CD4-positive, alpha-beta T cell treated with Interferon alpha-2 for 1 hour (primary cell): ENCODE measurements around the gene SOX8.
"Not testable (repeated sequence)": the region's sequence is repeated elsewhere in the genome, so short reads cannot be mapped to it uniquely, and the experiment has no call there.

Experiments
- DNase-seq, 2 donors: peaks; one replicate each; pipeline ENCODE4 v3.0.0-alpha.2; 2020 to 2022

The SOX8 gene

GRCh38 chr16:981695-982144 lies at the start of gene SOX8:
Gene SOX8, plus strand, starts transcription at chr16:981770. Its CDS starts 153 bp downstream, at chr16:981923.
- no peak for DNase-seq

DNA sequence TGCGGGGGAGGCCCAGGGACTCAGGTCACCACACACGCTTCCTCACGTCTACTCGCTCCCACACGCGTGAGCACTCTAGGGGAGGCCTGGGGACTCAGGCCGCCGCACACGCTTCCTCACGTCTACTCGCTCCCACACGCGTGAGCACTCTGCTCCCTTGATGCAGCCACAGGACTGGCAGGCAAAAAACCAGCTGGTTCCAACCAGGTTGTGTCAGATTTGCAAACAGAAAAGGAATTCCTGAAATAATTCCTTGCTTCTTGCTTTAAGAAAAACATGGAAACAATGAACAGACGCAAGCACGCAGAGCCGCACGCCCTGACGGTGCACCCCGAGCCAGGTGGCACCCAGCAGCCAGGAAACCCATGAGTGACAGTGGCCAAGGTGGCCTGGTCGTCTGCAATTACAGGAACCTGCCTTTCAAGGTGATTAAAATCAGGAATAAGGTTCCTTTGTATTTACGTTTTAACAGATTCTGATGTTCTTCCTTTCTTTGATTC lies 48.7 kb upstream of the SOX8 start:
- no peak for DNase-seq

DNA sequence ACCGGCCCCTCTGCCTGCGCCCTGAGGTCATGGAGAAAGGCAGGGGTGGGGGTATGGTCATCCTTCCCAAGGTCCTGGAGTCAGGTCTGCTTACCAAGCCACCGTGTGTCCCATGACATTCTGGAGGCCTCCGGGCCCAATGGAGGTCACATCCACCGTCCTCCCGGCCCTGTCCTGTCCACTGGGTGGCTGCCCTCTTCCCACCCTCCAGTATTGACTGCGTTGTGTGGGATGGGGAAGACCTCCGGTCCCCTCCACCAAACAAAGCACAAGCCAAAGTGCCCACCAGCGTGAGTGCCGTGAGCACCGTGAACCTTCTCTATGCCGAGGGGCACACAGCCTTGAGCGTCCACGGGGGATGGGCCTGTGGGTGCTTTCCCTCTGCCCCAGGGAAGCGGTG lies 48.0 kb upstream of the SOX8 start:
- no peak for DNase-seq

GRCh38 chr16:934178-934577 lies 47.4 kb upstream of the SOX8 start:
- DNase-seq = no peak

DNA sequence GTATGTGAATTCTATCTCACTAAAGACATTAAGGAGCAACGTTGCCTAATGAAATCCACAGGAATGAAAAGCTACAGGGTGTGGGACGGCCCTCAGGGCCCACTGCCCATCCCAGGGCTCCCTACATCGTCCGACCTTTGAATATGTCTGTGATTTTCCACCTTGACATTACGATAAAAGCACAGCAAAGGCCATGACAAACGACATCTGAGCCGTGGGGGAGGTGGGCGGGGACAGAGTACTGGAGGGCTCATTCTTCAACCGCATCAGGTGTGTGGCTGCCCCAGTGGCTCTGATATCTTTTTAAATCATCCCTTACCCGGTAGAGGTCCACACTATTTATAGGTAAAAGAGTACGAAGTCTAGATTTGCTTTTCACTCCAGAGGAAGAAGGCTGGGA lies 45.9 kb upstream of the SOX8 start:
- DNase-seq = no peak

- no peak for DNase-seq
Measured at GRCh38 chr16:937311-937710, 44.3 kb upstream of the SOX8 start.

- no peak for DNase-seq
Measured at GRCh38 chr16:937723-938122, 43.8 kb upstream of the SOX8 start.

GRCh38 chr16:938136-938535 lies 43.4 kb upstream of the SOX8 start:
- DNase-seq = no peak

DNA sequence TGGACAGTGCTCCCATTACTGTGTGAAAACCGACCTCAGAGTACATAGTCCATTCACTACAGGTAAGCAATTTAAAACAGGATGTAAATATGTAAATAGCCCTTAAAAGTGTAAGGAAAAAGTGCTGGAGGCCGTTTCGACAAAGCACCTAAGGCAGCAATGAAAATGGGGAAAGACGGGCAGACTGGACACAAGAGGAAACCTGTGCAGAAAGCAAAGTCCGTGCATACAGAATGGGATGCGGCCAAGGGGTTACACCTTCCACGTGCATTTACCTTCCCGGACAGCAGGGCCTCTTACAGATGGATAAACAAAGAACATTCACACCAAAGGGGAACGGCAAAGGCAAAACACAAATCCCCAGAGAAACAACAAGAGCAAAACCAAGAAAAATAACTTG lies 42.8 kb upstream of the SOX8 start:
- DNase-seq = no peak

DNA sequence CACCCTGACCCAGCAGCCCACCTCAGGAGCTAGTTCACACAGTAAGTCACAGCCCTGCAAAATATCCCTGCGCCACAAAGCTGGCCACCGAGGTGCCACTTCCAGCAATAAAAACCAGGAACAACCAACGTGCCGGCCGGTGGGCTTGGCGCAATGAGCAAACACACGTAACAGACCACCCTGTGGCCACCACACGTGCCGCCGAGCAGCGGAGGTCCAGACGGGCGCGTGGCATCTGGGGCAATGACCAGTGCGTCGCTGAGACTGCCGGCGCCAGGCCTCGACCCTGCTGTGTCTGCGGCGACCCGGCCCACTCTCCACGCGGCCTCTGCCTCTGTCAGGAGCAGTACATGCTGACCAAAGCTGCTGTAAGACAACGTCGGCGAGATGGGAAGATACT lies 42.3 kb upstream of the SOX8 start:
- no peak for DNase-seq

GRCh38 chr16:939941-940340 lies 41.6 kb upstream of the SOX8 start:
- no peak for DNase-seq

DNA sequence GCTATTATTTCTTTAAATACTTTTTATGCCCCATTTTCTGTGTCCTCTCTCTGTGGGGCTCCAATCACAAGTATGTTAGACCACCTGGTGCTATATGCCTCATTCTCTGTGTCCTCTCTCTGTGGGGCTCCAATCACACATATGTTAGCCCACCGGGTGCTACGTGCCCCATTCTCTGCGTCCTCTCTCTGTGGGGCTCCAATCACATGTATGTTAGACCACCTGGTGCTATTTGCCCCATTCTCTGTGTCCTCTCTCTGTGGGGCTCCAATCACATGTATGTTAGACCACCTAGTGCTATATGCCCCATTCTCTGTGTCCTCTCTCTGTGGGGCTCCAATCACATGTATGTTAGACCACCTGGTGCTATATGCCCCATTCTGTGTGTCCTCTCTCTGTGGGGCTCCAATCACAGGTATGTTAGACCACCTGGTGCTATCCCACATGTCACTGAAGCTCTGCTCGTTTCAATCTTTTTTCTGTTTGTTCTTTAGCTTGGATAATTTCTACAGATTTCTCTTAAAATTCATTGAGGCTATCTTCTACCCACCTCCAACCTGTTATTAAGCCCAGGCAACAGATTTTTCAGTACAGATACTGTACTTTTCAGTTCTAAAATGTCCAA lies 39.0 kb upstream of the SOX8 start:
- no peak for DNase-seq

GRCh38 chr16:943971-944370 lies 37.6 kb upstream of the SOX8 start:
- DNase-seq = no peak

GRCh38 chr16:945271-946047 lies 36.1 kb upstream of the SOX8 start:
- DNase-seq = no peak

- no peak for DNase-seq
Measured at GRCh38 chr16:946048-946395, 35.5 kb upstream of the SOX8 start.

- no peak for DNase-seq
Measured at GRCh38 chr16:947255-947921, 34.2 kb upstream of the SOX8 start.

- DNase-seq = not testable (repeated sequence)
Measured at GRCh38 chr16:947922-948303, 33.7 kb upstream of the SOX8 start.

GRCh38 chr16:948767-949166 lies 32.8 kb upstream of the SOX8 start:
- DNase-seq = not testable (repeated sequence)

- DNase-seq = not testable (repeated sequence)
Measured at GRCh38 chr16:950733-951573, 30.6 kb upstream of the SOX8 start.

- DNase-seq = no peak
Measured at GRCh38 chr16:951660-952301, 29.8 kb upstream of the SOX8 start.

DNA sequence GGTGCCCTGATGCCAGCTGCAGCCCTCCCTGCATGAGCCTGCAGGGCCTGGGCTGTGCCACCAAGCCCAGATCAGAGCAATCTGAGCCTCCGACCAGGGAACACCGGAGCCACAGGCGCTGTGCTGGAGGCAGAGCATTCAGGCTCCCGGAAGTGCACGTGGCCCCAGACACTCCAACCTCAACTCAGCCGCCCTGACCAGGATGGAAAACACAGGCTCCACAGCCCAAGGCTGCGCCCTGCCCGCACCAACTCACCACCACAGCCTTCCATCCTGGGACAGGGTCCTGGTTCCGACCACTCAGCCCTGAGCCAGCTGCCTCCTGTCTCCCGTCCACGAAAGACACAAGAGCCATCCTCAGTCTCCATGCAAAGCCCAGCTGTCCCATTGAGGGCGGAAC lies 29.2 kb upstream of the SOX8 start:
- DNase-seq = no peak

DNA sequence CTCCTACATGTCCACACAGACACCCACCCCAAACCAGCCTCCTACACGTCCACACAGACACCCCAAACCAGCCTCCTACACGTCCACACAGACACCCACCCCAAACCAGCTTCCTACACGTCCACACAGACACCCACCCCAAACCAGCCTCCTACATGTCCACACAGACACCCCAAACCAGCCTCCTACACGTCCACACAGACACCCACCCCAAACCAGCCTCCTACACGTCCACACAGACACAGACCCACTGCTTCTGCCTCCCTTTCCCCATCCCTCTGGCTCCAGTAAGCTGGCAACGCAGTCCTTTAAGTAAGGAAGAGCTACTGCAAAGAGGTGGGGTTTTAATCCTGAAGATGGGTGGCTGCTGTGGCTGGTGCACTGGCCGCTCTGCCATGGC lies 27.8 kb upstream of the SOX8 start:
- not testable (repeated sequence) for DNase-seq

DNA sequence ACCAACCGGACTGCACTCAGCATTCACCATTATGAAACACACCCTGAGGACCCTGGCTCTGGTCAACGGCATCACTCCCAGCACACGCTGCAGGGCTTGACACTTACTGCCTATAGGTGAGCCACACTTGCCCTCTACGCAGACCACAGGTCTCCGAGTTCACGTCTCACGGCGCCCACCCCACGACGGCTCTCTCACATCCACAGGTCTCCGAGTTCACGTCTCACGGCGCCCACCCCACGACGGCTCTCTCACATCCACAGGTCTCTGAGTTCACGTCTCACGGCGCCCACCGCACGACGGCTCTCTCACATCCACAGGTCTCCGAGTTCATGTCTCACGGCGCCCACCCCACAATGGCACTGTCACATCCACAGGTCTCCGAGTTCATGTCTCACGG lies 25.8 kb upstream of the SOX8 start:
- DNase-seq = not testable (repeated sequence)
